ENCODE results near the gene KLF15. TPM values are rescaled to one million over a fixed set of nuclear protein-coding genes. Genes with fewer than 3 reads are reported as not detected.

KLF15 gene
- total RNA-seq, 2 experiments from 2014 or later, result 0.32 to 0.53 TPM

DNA sequence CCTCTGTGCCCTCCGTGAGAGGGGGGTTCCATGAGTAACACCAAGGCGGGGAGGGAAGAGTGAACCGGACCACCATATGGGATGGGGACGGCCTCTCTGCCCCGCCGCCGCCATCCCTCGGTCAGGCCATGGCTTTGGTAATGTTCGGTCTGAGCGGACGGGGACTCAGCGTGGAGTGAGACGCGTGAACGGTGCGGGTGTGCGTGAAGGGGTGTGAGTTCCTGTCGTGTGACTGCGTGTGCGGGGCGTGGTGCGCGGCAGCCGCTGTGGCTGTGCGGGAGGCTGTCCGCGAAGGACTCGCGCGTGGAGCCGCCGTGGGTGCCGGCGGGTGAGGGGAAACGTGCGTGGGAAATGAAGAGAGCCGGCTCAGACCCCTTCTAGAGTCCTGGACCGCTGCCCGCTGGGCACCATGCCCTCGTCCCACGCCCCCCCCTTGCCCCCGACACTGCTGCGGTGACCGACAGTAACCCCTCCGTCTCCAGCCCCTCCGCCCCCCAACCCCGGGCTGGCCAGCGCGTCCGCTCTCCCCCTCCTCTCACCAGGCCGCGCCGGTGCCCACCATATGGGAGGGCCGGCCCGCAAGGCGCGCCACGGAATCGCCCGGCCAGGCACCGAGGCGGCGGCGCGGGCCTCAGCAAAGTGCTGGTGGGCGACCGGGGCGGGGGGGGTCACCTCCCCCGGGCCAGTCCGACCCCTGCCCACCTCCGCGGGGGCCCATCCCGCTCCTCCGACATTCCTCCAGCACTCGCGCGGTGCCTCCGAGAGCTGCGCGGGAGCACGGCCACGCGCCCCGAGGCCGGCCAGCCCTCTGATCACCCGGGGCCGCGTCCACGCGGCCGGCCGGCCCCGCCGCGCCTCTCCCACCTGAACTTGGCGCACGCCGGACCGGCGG lies 589 bp downstream of the KLF15 start:
- peak; percentile 10 for ATAC-seq
- Mint-ChIP-seq H3K27me3 (peaks cover 38% of the 10 kb centered on the region), H3K27ac (no peak overlapping the region)

DNA sequence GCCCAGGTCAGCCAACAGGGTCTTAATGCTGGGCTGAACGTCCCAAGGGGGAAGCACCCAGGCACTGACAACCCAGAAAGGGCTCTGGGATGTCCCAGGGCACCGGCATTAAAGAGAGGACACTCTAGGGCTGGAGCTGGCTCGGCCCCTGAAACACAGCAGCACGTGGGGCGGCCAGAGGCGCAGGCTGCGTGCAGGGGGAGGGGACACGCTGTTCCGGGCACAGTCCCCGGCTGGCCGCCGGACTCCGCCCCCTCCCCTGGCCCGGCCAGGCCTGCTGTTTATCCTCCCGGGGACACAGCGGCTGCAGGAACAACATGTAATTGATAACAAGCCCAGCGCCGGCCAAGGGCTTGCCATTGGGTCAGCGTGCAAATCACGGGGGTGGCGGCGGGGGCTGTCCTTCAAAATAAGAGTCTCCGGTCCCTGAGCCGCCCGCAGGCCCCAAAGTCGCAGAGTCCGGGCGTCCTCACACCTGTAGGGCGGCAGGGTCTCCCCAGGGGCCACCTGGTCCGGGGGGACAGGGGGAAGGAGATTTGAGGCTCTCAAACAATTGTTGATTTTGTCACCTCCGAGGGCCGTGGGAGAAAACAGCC lies 1.3 kb downstream of the KLF15 start:
- peaks cover 9% of the 10 kb centered on the region for H3K4me1 Mint-ChIP-seq
- ATAC-seq, result no peak
- POLR2A ChIA-PET, result no interaction called here
- no peaks in the 10 kb centered on the region for H3K36me3 Mint-ChIP-seq (ENCODE audit: low read depth)
- no peak overlapping the region for H3K27ac Mint-ChIP-seq
- peak; percentile 19 for DNase-seq
- H3K4me3 Mint-ChIP-seq, result peak overlapping the region; percentile 71
- intact Hi-C loops (cut with DNase I, micrococcal nuclease), result loop anchor here (2.0 to 10.0 kb wide), 6 partner anchors 121 to 1599 kb away; partner anchors contain the start of genes PLXNA1 (in 1 of the 2) and ZXDC (in 1 of the 2)
- no peaks in the 10 kb centered on the region for H3K9me3 Mint-ChIP-seq (ENCODE audit: low read depth)
- CTCF ChIA-PET, result interaction anchor here (0.6 kb wide), 1 partner anchor 692 kb away, joined by 3 read pairs; no protein-coding TSS in a partner anchor
- peaks cover 34% of the 10 kb centered on the region for H3K27me3 Mint-ChIP-seq

More for the DNA sequence above, 589 bp downstream of the KLF15 start:
- H3K36me3 Mint-ChIP-seq (ENCODE audit: low read depth), result no peaks in the 10 kb centered on the region
- H3K4me1 Mint-ChIP-seq, result peaks cover 9% of the 10 kb centered on the region
- intact Hi-C loops (cut with DNase I, micrococcal nuclease), result loop anchor here (1.0 to 10.0 kb wide), 8 partner anchors 119 to 1598 kb away; partner anchors contain the start of genes ZXDC (in 2 of the 2), PLXNA1 (in 1 of the 2) and SLC41A3 (in 1 of the 2)
- peak; percentile 24 for DNase-seq
- H3K4me3 Mint-ChIP-seq, result peak overlapping the region; percentile 71
- ChIA-PET CTCF (no interaction called here), POLR2A (interaction anchor here (0.6 to 1.0 kb wide), 2 partner anchors 188 to 366 kb away, joined by 3 to 6 read pairs; no protein-coding TSS in a partner anchor)
- H3K9me3 Mint-ChIP-seq (ENCODE audit: low read depth), result no peaks in the 10 kb centered on the region

DNA sequence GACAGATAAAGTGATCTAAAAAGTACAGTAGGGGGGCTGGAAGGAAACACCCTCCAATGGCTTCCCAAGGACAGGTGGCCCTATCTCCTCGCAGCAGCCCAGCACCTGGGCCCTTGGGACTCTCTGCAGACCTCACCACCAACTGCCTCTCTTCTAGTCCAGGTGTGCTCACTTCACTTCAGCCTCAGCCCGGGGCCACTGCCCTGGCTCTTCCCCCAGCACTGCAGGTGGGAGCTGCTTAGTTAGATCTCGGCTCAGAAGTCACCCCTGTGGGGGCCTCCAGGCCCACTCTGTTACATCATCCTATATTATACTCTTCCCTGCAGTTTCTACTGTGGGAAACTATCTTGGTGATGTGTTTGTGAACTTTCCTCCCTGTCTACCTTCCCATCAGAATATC lies 2.0 kb downstream of the KLF15 start:
- intact Hi-C loops (cut with DNase I, micrococcal nuclease), result loop anchor here in 1 of 2 experiments (5.0 to 10.0 kb wide), 3 partner anchors 122 to 1600 kb away; partner anchors contain the start of gene ZXDC
- peaks cover 9% of the 10 kb centered on the region for H3K4me1 Mint-ChIP-seq
- CTCF ChIA-PET, result interaction anchor here (0.6 kb wide), 2 partner anchors 691 to 1044 kb away, joined by 3 read pairs; no protein-coding TSS in a partner anchor

DNA sequence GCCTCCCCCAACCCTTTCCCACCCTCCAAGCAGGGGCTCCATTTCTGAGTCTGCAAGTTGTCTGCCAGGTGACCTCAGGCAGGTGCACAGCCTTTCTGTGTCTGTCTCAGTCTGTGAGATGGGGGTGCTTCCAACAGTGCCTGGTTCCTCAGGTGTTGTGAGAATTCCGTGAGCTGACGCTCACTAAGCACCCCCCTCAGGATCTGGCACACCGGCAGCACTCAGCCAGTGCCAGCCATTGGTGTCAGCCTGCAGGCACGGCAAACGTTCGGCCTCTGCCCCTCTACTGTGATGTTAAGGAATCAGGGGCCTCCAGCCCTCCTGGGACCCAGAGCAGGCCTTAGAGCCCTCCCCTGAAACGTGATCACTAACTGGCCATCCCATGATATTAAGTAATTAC lies 2.4 kb downstream of the KLF15 start:
- intact Hi-C loops (cut with DNase I, micrococcal nuclease), result loop anchor here in 1 of 2 experiments (5.0 to 10.0 kb wide), 3 partner anchors 123 to 1600 kb away; partner anchors contain the start of gene ZXDC
- no peak for DNase-seq
- ATAC-seq, result no peak
- H3K9me3 Mint-ChIP-seq (ENCODE audit: low read depth), result no peaks in the 10 kb centered on the region
- H3K27ac Mint-ChIP-seq, result no peak overlapping the region
- H3K4me1 Mint-ChIP-seq, result peaks cover 9% of the 10 kb centered on the region
- no peaks in the 10 kb centered on the region for H3K36me3 Mint-ChIP-seq (ENCODE audit: low read depth)
- CTCF ChIA-PET, result interaction anchor here (0.6 kb wide), 1 partner anchor 1044 kb away, joined by 3 read pairs; no protein-coding TSS in a partner anchor
- H3K4me3 Mint-ChIP-seq, result no peak overlapping the region
- peaks cover 28% of the 10 kb centered on the region for H3K27me3 Mint-ChIP-seq
- POLR2A ChIA-PET, result no interaction called here

More for the DNA sequence above, 2.0 kb downstream of the KLF15 start:
- POLR2A ChIA-PET, result no interaction called here
- H3K36me3 Mint-ChIP-seq (ENCODE audit: low read depth), result no peaks in the 10 kb centered on the region
- DNase-seq (no peak), ATAC-seq (no peak)
- peaks cover 33% of the 10 kb centered on the region for H3K27me3 Mint-ChIP-seq
- H3K27ac Mint-ChIP-seq, result no peak overlapping the region
- peak overlapping the region; percentile 10 for H3K4me3 Mint-ChIP-seq
- H3K9me3 Mint-ChIP-seq (ENCODE audit: low read depth), result no peaks in the 10 kb centered on the region

DNA sequence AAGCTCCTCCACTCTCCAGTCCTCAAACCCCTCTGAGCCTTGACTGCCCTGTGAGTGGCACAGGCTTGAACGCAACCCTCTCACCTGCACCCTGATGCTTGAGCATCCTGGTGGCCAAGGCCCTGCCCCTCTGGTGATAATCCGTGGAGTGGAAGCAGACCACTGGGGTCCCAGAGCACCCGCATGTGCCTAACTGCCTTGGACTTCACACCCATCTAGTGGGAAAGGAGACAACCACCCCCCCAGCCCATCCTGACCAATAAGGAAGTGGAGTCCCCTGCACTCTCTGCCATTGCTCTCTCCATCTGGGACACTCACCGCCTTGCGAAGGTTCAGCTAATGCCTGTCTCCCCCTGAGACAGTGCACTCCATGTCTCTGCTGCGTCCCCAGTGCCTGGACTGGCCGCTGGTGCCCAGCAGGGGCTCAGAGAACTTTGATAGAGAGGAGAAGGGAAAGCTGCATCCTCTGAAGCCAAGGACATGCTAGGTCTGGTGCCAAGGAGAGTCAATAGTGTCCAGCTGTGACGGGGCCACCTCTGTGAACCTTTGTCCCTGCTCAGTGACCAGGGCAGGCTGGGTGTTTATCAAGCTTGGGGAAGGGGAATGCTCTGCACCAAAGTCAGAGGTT lies 3.4 kb downstream of the KLF15 start:
- Mint-ChIP-seq H3K27ac (no peak overlapping the region), H3K36me3 (ENCODE audit: low read depth) (no peaks in the 10 kb centered on the region), H3K4me1 (peaks cover 9% of the 10 kb centered on the region), H3K9me3 (ENCODE audit: low read depth) (no peaks in the 10 kb centered on the region), H3K4me3 (no peak overlapping the region), H3K27me3 (peaks cover 21% of the 10 kb centered on the region)
- intact Hi-C loops (cut with DNase I, micrococcal nuclease), result loop anchor here in 1 of 2 experiments (10.0 kb wide), 1 partner anchor 1601 kb away; no protein-coding TSS in a partner anchor
- no peak for DNase-seq
- CTCF ChIA-PET, result interaction anchor here (0.5 to 0.6 kb wide), 2 partner anchors 340 to 863 kb away, joined by 3 read pairs; no protein-coding TSS in a partner anchor
- POLR2A ChIA-PET, result no interaction called here
- no peak for ATAC-seq

DNA sequence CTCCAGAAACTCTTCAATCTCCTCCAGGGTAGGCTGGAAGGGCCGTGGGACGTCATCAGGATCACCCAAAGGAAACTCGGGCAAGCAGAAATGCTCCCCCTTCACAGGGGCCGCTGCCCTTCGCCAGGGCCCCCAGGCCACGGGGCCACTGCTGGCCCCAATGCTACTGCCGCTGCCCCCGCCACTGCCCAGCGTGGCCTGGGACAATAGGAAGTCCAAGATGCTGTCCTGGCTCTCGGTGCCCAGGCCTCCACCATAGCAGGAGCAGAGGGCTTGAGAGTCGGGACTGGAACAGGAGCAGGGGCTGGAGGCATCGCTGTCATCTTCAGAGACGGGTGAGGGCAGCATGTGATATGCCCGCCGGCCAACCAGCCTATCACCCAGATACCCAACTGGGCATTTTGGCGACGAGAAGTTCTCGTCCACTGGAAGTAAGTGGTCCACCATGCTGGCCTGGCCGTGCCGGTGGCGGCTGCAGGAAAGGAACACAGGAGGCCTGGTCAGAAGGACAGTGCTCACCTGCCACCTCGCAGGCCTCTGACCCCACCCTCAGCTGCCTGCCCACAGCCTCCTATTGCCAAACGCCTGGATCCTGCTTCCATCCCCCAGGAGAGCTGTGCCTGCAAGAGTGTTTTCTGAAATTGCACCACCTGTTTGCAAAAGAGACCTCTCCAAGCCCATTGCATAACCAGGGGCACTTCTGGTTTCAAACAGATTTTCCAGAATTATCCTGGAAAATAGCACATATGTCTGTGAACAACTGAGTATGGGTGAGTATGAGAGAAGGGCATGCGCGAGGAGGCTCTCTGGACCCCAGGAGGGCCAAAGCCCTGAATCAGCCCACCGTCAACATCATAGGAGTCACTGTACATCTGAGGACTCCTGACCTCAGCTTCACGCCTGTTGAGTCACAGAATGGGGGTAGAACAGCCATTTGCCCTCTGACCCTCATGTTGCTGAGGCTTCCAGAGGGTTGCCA lies 4.4 kb downstream of the KLF15 start:
- ATAC-seq (no peak), DNase-seq (no peak)
- ChIA-PET POLR2A (no interaction called here), CTCF (no interaction called here)
- intact Hi-C loops (cut with DNase I, micrococcal nuclease), result loop anchor here in 1 of 2 experiments (10.0 kb wide), 1 partner anchor 1602 kb away; no protein-coding TSS in a partner anchor
- Mint-ChIP-seq H3K4me1 (peaks cover 7% of the 10 kb centered on the region), H3K9me3 (ENCODE audit: low read depth) (no peaks in the 10 kb centered on the region), H3K27me3 (peaks cover 12% of the 10 kb centered on the region), H3K36me3 (ENCODE audit: low read depth) (no peaks in the 10 kb centered on the region), H3K4me3 (no peak overlapping the region), H3K27ac (no peak overlapping the region)

DNA sequence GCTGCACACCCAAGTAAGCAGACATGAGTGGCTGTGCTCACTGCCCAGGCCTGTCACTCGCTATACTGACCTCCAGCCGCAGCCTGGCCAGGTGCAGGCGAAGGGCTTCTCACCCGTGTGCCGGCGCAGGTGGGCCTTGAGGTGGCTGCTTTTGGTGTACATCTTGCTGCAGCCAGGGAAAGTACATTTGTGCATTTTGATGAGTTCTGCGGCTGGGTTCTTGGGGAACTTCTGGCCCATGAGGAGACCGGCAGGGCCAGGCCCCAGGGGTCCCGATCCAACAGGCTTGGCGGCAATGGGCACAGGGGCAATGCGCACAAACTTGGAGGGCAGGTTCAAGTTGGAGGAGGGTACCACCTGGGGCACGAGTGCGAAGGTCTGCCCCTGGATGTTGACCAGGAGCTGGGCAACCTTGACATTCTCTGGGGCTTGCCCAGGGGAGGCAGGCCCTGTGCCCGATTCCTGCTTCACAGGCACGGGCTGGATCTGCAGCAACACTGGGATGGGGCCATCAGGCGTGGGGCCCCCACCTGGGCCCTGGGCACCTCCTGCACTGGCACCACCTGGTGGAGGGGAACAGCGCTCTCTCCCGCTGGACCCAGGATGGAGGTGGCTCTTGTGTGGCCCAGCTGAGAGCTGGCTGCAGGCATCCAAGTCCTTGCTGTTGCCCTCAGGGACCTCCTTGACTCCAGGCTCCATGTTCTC lies 5.3 kb downstream of the KLF15 start:
- no peak for DNase-seq
- no peaks in the 10 kb centered on the region for H3K9me3 Mint-ChIP-seq (ENCODE audit: low read depth)
- H3K27me3 Mint-ChIP-seq, result peaks cover 10% of the 10 kb centered on the region
- peaks cover 7% of the 10 kb centered on the region for H3K4me1 Mint-ChIP-seq
- ChIA-PET POLR2A (no interaction called here), CTCF (no interaction called here)
- no peak overlapping the region for H3K4me3 Mint-ChIP-seq
- no peak overlapping the region for H3K27ac Mint-ChIP-seq
- H3K36me3 Mint-ChIP-seq (ENCODE audit: low read depth), result no peaks in the 10 kb centered on the region
- no peak for ATAC-seq
- intact Hi-C loops (cut with DNase I, micrococcal nuclease), result loop anchor here in 1 of 2 experiments (10.0 kb wide), 1 partner anchor 1603 kb away; no protein-coding TSS in a partner anchor

DNA sequence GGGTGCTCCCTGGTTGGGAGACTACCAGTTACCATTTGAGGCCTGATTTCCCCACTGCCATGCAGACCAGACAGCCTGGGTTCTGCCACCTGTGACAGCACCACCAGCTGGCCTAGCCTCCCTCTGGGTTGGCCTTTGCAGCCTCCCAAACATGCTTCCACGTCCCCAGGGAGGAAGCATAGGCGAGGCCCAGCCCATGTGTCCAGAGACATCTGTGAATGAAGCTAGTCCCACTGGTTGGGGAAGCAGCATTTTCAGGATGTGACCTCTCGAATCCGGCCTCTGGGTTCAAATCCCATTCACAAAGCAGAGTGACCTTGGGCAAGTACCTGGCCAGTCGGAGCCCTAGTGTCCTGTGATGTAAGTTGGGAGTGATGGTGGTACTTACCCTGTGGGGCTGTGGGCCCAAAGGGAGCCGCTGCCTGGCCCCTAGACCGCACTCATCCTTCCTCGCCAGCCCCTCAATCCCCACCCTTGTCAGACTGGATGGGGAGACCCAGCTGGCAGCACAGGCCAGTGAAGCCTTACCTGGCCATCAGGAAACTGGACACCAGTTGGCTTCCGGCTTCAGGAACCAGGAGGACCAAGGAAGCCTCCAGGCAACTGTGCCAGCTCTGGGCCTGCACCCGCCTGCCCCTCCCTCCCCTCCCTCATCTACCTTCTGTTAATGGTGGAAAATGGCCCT lies 6.0 kb downstream of the KLF15 start:
- Mint-ChIP-seq H3K27ac (no peak overlapping the region), H3K27me3 (peaks cover 7% of the 10 kb centered on the region), H3K4me1 (peaks cover 3% of the 10 kb centered on the region), H3K9me3 (ENCODE audit: low read depth) (no peaks in the 10 kb centered on the region), H3K36me3 (ENCODE audit: low read depth) (no peaks in the 10 kb centered on the region), H3K4me3 (no peak overlapping the region)
- CTCF ChIA-PET, result interaction anchor here (0.6 to 0.7 kb wide), 2 partner anchors 111 to 138 kb away, joined by 3 read pairs; no protein-coding TSS in a partner anchor
- ATAC-seq, result no peak
- intact Hi-C loops (cut with DNase I, micrococcal nuclease), result loop anchor here in 1 of 2 experiments (10.0 kb wide), 1 partner anchor 1604 kb away; no protein-coding TSS in a partner anchor
- DNase-seq, result no peak
- POLR2A ChIA-PET, result no interaction called here

DNA sequence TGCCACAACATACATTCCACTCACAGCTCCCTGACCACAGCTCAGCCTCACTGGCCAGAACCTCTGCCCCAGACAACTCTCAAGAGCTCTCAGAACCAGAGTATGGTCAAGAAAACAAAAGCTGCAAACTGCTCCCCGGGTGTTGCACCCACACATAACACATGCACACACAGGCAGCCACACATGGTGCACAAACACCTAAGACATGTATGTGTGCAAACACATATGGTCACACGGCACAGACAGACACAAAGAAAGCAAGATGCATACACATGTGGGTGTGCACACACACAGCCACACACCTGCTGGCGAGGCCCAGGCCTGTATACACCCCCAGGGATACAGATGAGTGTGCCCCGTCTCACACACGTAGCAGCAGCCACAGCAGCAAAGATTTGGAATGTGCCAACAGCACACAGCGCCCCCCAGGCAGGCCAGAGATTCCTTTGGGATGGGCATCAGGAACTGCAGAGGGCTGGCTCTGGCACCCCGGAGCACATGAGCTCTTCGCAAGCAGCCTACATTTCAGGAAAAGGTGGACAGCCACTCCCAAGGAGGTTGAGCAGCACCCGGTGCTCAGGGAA lies 6.6 kb downstream of the KLF15 start:
- Mint-ChIP-seq H3K27ac (no peak overlapping the region), H3K36me3 (ENCODE audit: low read depth) (no peaks in the 10 kb centered on the region), H3K4me1 (peaks cover 2% of the 10 kb centered on the region), H3K4me3 (no peak overlapping the region), H3K9me3 (ENCODE audit: low read depth) (no peaks in the 10 kb centered on the region), H3K27me3 (peaks cover 5% of the 10 kb centered on the region)
- DNase-seq (no peak), ATAC-seq (no peak)
- intact Hi-C loops (cut with DNase I, micrococcal nuclease), result loop anchor here in 1 of 2 experiments (10.0 kb wide), 1 partner anchor 1604 kb away; no protein-coding TSS in a partner anchor
- ChIA-PET CTCF (interaction anchor here (0.7 kb wide), 1 partner anchor 111 kb away, joined by 3 read pairs; no protein-coding TSS in a partner anchor), POLR2A (no interaction called here)
